Bronchial epithelial cell (primary cell): ENCODE data around the gene C9. TPM values are rescaled to one million over a fixed set of nuclear protein-coding genes. Genes with fewer than 3 reads are reported as not detected.

Experiments used
- DNase-seq: peaks from one replicate; pipeline ENCODE4 v3.0.0-alpha.2; 2010; ENCODE audit warnings: low read depth
- FAIRE-seq: peaks from 2 replicates; lab custom pipeline; 2011; peaks lifted over from hg19 to GRCh38; lab: Jason Lieb, UNC
- H3K27me3 ChIP-seq: 2 replicates; pipeline ENCODE4 v1.5.1; 2011; ENCODE audit warnings: low read length; ENCODE audit not compliant: control insufficient read depth, insufficient read depth
- H3K36me3 ChIP-seq: 2 replicates; pipeline ENCODE4 v1.5.1; 2011; ENCODE audit warnings: low read length; ENCODE audit not compliant: control insufficient read depth, insufficient read depth
- H3K4me3 ChIP-seq: 2 replicates; pipeline ENCODE4 v1.5.1; 2011; ENCODE audit warnings: mild to moderate bottlenecking, low read depth, low read length, control low read depth
- CTCF ChIP-seq: IDR thresholded peaks from 2 replicates; pipeline ENCODE4 v1.5.1; 2011; ENCODE audit warnings: mild to moderate bottlenecking, moderate library complexity, low read length, control low read depth, inconsistent platforms; ENCODE audit not compliant: insufficient read depth, severe bottlenecking
- total RNA-seq: library from RNA; depleted of rRNA; stranded (reverse); fragments of >200 nt; gene quantifications from 2 replicates; pipeline ENCODE4 v1.2.1, GENCODE V29; 2014

Gene C9
- total RNA-seq, 1 donor from 2014 or later, result not detected

- DNase-seq (peak; percentile 96), FAIRE-seq (no peak)
- TF ChIP-seq CTCF, result no peak
- H3K4me3 ChIP-seq, result no peak overlapping the region
- H3K27me3 ChIP-seq, result no peaks in the 10 kb centered on the region
- no peaks in the 10 kb centered on the region for H3K36me3 ChIP-seq
Observed at GRCh38 chr5:39360471-39361111, 3.7 kb downstream of the C9 start.

- DNase-seq, result no peak
- Histone ChIP-seq H3K36me3 (no peaks in the 10 kb centered on the region), H3K4me3 (no peak overlapping the region), H3K27me3 (no peaks in the 10 kb centered on the region)
- no peak for FAIRE-seq
- TF ChIP-seq CTCF, result no peak
Observed at GRCh38 chr5:39356263-39356662, 8.0 kb downstream of the C9 start.

- FAIRE-seq, result no peak
- TF ChIP-seq CTCF, result no peak
- H3K27me3 ChIP-seq, result no peaks in the 10 kb centered on the region
- H3K36me3 ChIP-seq, result no peaks in the 10 kb centered on the region
- H3K4me3 ChIP-seq, result no peak overlapping the region
- peak; percentile 54 for DNase-seq
Observed at GRCh38 chr5:39355324-39355723, 9.0 kb downstream of the C9 start.

- H3K36me3 ChIP-seq, result no peaks in the 10 kb centered on the region
- DNase-seq (peak; percentile 61), FAIRE-seq (no peak)
- H3K4me3 ChIP-seq, result no peak overlapping the region
- H3K27me3 ChIP-seq, result no peaks in the 10 kb centered on the region
- TF ChIP-seq CTCF, result no peak
Observed at GRCh38 chr5:39353717-39354399, 10.4 kb downstream of the C9 start.

DNA sequence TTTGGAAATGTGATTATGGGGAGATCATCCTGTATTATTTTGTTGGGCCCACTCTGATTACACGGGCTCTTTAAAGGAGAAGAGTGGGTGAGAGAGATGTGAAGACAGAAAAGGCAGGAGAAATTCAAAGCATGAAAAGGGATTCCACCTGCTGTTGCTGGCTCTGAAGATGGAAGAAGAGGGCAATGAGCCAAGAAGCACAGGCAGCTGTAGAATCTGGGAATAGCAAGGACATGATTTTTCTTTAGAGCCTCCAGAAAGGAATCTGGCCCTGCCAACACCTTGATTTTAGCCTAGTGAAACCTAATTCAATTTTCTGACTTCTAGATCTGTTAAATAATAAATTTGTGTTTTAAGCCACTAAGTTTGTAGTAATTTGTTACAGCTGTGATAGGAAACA, 11.3 kb downstream of the C9 start:
- DNase-seq (no peak), FAIRE-seq (no peak)
- no peak overlapping the region for H3K4me3 ChIP-seq
- no peaks in the 10 kb centered on the region for H3K27me3 ChIP-seq
- H3K36me3 ChIP-seq, result no peaks in the 10 kb centered on the region
- TF ChIP-seq CTCF, result no peak
